Loucy (cell line): ENCODE data around the gene SFRP5.

ENCODE experiments used
- H2AFZ ChIP-seq: fragments of 200-600 bp; sonication (generic); 2 replicates; pipeline ENCODE4 v1.6.0; 2016; ENCODE audit warnings: antibody characterized with exemption, mild to moderate bottlenecking, low read length, moderate library complexity
- H3F3A ChIP-seq: fragments of 200-600 bp; 2 replicates; pipeline ENCODE4 v1.6.0; 2016; ENCODE audit warnings: antibody characterized with exemption, low read depth, mild to moderate bottlenecking
- H3K27me3 ChIP-seq: fragments of 200-600 bp; sonication (generic); 2 replicates; pipeline ENCODE4 v1.6.1; 2014; ENCODE audit warnings: low read length, mild to moderate bottlenecking; ENCODE audit not compliant: insufficient read depth, poor library complexity, severe bottlenecking
- H3K36me3 ChIP-seq: fragments of 200-600 bp; sonication (generic); 2 replicates; pipeline ENCODE4 v1.6.1; 2016; ENCODE audit warnings: low read length; ENCODE audit not compliant: insufficient read depth
- H3K4me1 ChIP-seq: fragments of 200-600 bp; sonication (generic); 2 replicates; pipeline ENCODE4 v1.5.1; 2014; ENCODE audit warnings: low read length, mild to moderate bottlenecking; ENCODE audit not compliant: insufficient read depth, poor library complexity, severe bottlenecking
- H3K4me2 ChIP-seq: fragments of 200-600 bp; sonication (generic); 2 replicates; pipeline ENCODE4 v1.6.0; 2014; ENCODE audit warnings: antibody characterized with exemption, low read length, low read depth, mild to moderate bottlenecking; ENCODE audit not compliant: poor library complexity, severe bottlenecking
- H3K4me3 ChIP-seq: fragments of 200-600 bp; sonication (generic); 2 replicates; pipeline ENCODE4 v1.5.1; 2014; ENCODE audit warnings: low read length, mild to moderate bottlenecking, mixed read lengths; ENCODE audit not compliant: poor library complexity, severe bottlenecking
- H3K79me2 ChIP-seq: fragments of 200-600 bp; sonication (generic); 2 replicates; pipeline ENCODE4 v1.6.1; 2014; ENCODE audit warnings: low read length; ENCODE audit not compliant: insufficient read depth
- H3K9ac ChIP-seq: fragments of 200-600 bp; sonication (generic); 2 replicates; pipeline ENCODE4 v1.6.0; 2014; ENCODE audit warnings: mild to moderate bottlenecking, low read depth, low read length, moderate library complexity; ENCODE audit not compliant: poor library complexity, severe bottlenecking
- H3K9me2 ChIP-seq: fragments of 200-600 bp; sonication (generic); replicated peaks from 2 replicates; pipeline ENCODE4 v1.6.1; 2016; ENCODE audit warnings: low read depth, low read length, mixed read lengths
- H3K9me3 ChIP-seq: fragments of 200-600 bp; sonication (generic); 2 replicates; pipeline ENCODE4 v1.6.1; 2014; ENCODE audit warnings: mild to moderate bottlenecking, antibody characterized with exemption, low read length, low read depth; ENCODE audit not compliant: insufficient read depth
- H4K20me1 ChIP-seq: fragments of 200-600 bp; sonication (generic); 2 replicates; pipeline ENCODE4 v1.6.0; 2014; ENCODE audit warnings: antibody characterized with exemption, low read length, mild to moderate bottlenecking; ENCODE audit not compliant: insufficient read depth, poor library complexity, severe bottlenecking
- EZH2phosphoT487 ChIP-seq: fragments of 200-600 bp; IDR thresholded peaks from 2 replicates; pipeline ENCODE4 v1.6.1; 2018; ENCODE audit warnings: antibody characterized with exemption, mild to moderate bottlenecking, moderate library complexity, borderline replicate concordance
- TF ChIP-seq, protein P1 (sequence below): fragments of 200-600 bp; sonication (generic); conservative IDR thresholded peaks from 2 replicates; pipeline ENCODE4 v1.5.1; 2014; ENCODE audit warnings: mild to moderate bottlenecking, antibody characterized with exemption, low read length

Gene SFRP5

DNA sequence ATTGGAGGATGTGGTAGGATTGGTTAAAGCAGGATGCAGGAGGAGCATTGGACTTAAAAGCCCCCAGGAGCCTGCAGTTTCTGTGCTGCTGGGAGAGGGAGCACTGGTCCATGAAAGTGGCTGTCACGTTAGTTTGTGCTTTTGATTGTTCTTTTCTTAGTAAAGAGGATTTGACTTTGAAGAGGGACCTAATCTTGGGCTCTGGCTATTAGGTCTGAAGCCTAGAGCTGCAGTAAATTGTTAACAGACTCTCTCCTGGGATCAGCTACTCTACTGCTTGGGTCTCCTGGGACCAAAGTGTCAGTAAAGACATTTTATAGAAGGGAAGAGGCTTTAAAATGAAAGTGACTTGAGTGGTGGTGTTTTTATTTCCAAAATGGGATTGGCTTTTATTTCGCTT is 31.2 kb downstream of the SFRP5 start:
- peaks cover 12% of the 10 kb centered on the region; the same call in 1 of the 2 replicates for H3K36me3 ChIP-seq
- TF ChIP-seq EZH2phosphoT487, result no peak
- TF ChIP-seq, protein P1, sequence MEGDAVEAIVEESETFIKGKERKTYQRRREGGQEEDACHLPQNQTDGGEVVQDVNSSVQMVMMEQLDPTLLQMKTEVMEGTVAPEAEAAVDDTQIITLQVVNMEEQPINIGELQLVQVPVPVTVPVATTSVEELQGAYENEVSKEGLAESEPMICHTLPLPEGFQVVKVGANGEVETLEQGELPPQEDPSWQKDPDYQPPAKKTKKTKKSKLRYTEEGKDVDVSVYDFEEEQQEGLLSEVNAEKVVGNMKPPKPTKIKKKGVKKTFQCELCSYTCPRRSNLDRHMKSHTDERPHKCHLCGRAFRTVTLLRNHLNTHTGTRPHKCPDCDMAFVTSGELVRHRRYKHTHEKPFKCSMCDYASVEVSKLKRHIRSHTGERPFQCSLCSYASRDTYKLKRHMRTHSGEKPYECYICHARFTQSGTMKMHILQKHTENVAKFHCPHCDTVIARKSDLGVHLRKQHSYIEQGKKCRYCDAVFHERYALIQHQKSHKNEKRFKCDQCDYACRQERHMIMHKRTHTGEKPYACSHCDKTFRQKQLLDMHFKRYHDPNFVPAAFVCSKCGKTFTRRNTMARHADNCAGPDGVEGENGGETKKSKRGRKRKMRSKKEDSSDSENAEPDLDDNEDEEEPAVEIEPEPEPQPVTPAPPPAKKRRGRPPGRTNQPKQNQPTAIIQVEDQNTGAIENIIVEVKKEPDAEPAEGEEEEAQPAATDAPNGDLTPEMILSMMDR, result no peak
- no peaks in the 10 kb centered on the region for H3K9me2 ChIP-seq
- H3K4me2 ChIP-seq, result peak overlapping the region; percentile 100
- peaks cover 44% of the 10 kb centered on the region for H3K4me1 ChIP-seq
- H3K27me3 ChIP-seq, result no peaks in the 10 kb centered on the region
- no peaks in the 10 kb centered on the region for H3K9me3 ChIP-seq
- H3K4me3 ChIP-seq, result peak overlapping the region; percentile 49
- no peak overlapping the region for H2AFZ ChIP-seq
- no peaks in the 10 kb centered on the region for H3F3A ChIP-seq
- peaks cover 63% of the 10 kb centered on the region for H3K79me2 ChIP-seq
- H3K9ac ChIP-seq, result peak overlapping the region; percentile 50
- H4K20me1 ChIP-seq, result peaks cover 33% of the 10 kb centered on the region

DNA sequence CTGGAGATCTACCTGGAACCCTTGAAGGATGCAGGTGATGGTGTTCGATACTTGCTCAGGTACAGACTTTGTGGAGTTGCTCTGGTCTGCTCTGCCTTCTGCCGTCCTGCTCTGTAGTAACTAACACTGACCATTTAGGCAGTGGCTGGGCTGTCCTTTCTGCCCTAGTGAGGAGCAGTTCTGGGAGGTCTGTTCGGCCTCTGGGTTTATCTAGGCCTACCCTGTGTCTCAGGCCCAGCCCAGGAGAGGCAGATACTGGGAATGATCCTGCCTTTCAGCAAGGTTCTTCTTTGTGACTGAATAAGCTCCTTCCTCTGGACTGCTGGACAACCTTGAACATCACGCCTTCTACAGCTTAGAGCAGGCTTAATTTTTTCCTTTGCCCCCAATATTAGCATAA is 33.2 kb downstream of the SFRP5 start:
- no peak for TF ChIP-seq EZH2phosphoT487
- TF ChIP-seq, protein P1, result no peak
- Histone ChIP-seq H3K9me3 (no peaks in the 10 kb centered on the region), H2AFZ (no peak overlapping the region), H3K4me1 (peaks cover 43% of the 10 kb centered on the region), H3K9me2 (no peaks in the 10 kb centered on the region), H3F3A (no peaks in the 10 kb centered on the region), H3K9ac (peak overlapping the region; percentile 92), H3K4me2 (peak overlapping the region; percentile 100), H3K27me3 (no peaks in the 10 kb centered on the region), H3K4me3 (peak overlapping the region; percentile 98), H3K79me2 (peaks cover 53% of the 10 kb centered on the region), H4K20me1 (peaks cover 29% of the 10 kb centered on the region), H3K36me3 (no peaks in the 10 kb centered on the region)

DNA sequence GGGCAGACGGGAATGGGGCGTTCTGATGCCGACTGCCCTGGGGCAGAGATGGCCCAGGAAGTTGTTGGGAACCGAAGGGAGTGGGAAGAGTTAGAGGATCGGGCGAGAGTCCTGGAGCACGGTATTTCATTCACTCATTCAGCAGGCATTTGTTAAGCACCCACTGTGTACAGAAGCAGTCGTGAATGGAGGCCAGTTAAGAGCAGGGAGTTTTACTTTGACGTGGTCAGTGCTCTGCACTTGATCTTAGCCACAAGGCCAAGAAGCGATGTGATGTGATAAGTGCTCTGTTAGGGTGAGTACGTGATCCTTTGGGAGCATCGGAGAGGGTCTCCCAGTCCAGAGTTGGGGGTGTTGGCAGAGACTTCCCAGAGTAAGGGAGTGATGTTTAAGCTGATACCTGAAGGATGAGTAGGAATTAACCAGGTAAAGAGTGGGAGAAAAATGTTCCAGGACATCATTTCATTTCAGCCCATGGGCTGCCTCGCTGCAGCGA is 34.0 kb downstream of the SFRP5 start:
- Histone ChIP-seq H3K9me3 (no peaks in the 10 kb centered on the region), H3K27me3 (no peaks in the 10 kb centered on the region), H3K9me2 (no peaks in the 10 kb centered on the region), H2AFZ (peak overlapping the region; percentile 98; the same call in 1 of the 2 replicates), H3K4me2 (peak overlapping the region; percentile 100), H3K4me3 (peak overlapping the region; percentile 98), H3K4me1 (peaks cover 35% of the 10 kb centered on the region), H3K9ac (peak overlapping the region; percentile 92), H4K20me1 (peaks cover 29% of the 10 kb centered on the region), H3F3A (no peaks in the 10 kb centered on the region), H3K79me2 (peaks cover 45% of the 10 kb centered on the region), H3K36me3 (no peaks in the 10 kb centered on the region)
- TF ChIP-seq, protein P1, result no peak
- TF ChIP-seq EZH2phosphoT487, result no peak
